GM23248 (cell line): ENCODE results near the gene CNR2.
"Not testable (repeated sequence)": the region's sequence is repeated elsewhere in the genome, so short reads cannot be mapped to it uniquely, and the experiment has no call there.

Experiments
- EZH2 ChIP-seq: fragments of 200-600 bp; sonication (generic); IDR thresholded peaks from 2 replicates; pipeline ENCODE4 v1.6.1; 2018; ENCODE audit warnings: antibody characterized with exemption, mild to moderate bottlenecking; ENCODE audit not compliant: insufficient read depth, poor library complexity, severe bottlenecking
- EZH2phosphoT487 ChIP-seq: fragments of 200-600 bp; sonication (generic); IDR thresholded peaks from 2 replicates; pipeline ENCODE4 v1.6.1; 2018; ENCODE audit warnings: antibody characterized with exemption, moderate library complexity, mild to moderate bottlenecking, low read depth; ENCODE audit not compliant: insufficient read depth

GRCh38 chr1:23851406-23851805, 61.8 kb downstream of the CNR2 start:
- not testable (repeated sequence) for TF ChIP-seq EZH2, EZH2phosphoT487
